22Rv1 (cell line): ENCODE data around the gene TRIO.

Source experiments
- ZFX ChIP-seq: fragments of 450-650 bp; IDR thresholded peaks from 2 replicates; pipeline ENCODE4 v1.6.1; 2017; ENCODE audit warnings: antibody characterized with exemption, borderline replicate concordance
- TF ChIP-seq, protein P1 (sequence below): fragments of 450-650 bp; IDR thresholded peaks from 2 replicates; pipeline ENCODE4 v1.5.1; 2017; ENCODE audit warnings: mild to moderate bottlenecking

DNA sequence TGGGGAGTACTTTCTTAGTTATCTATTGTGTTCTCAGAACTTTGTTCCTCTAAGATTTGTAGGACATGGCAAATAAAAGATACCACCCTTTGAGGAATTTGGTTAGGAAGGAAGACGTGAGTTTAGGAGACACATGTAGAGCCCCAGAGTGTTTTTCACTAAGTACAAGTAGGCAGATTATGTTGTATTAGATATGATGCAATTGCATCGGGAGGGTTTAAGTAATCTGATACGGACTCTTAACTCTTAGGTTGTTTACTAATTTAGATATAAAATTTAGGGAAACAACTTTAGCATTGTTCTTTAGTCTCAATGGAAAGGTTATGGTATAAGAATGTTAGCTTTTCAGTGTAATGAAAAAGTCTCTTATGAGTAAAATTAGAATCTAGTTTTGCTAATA lies 84.4 kb downstream of the TRIO start:
- TF ChIP-seq, protein P1, sequence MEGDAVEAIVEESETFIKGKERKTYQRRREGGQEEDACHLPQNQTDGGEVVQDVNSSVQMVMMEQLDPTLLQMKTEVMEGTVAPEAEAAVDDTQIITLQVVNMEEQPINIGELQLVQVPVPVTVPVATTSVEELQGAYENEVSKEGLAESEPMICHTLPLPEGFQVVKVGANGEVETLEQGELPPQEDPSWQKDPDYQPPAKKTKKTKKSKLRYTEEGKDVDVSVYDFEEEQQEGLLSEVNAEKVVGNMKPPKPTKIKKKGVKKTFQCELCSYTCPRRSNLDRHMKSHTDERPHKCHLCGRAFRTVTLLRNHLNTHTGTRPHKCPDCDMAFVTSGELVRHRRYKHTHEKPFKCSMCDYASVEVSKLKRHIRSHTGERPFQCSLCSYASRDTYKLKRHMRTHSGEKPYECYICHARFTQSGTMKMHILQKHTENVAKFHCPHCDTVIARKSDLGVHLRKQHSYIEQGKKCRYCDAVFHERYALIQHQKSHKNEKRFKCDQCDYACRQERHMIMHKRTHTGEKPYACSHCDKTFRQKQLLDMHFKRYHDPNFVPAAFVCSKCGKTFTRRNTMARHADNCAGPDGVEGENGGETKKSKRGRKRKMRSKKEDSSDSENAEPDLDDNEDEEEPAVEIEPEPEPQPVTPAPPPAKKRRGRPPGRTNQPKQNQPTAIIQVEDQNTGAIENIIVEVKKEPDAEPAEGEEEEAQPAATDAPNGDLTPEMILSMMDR: no peak
- TF ChIP-seq ZFX: no peak
